ENCODE data around the gene IFT88.
"Not testable (repeated sequence)": the region's sequence is repeated elsewhere in the genome, so short reads cannot be mapped to it uniquely, and the experiment has no call there.

The IFT88 gene

DNA sequence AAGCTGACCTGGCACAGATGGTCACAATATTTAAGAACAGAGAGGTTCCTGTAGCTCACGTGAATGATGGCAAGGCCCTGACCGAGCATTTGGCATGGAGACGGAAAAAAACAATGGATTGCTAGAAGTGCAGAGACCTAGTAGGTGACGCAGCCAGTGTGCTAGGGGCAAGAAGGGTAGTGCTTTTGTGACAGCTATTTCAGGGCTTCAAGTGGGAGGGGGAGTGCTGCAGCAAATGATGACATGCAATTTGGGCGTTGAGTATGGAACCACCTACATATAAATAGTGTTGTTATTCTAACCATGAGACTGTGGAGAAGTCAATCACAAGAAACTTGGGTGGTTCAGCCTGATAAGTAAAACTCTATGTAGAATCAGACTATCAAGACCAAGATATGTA is 70.9 kb downstream of the IFT88 start:
- no peak for DNase-seq

- no peak for DNase-seq
Measured at GRCh38 chr13:20647758-20648157, 80.8 kb downstream of the IFT88 start.

GRCh38 chr13:20652946-20653345 is 86.0 kb downstream of the IFT88 start:
- no peak for DNase-seq

DNA sequence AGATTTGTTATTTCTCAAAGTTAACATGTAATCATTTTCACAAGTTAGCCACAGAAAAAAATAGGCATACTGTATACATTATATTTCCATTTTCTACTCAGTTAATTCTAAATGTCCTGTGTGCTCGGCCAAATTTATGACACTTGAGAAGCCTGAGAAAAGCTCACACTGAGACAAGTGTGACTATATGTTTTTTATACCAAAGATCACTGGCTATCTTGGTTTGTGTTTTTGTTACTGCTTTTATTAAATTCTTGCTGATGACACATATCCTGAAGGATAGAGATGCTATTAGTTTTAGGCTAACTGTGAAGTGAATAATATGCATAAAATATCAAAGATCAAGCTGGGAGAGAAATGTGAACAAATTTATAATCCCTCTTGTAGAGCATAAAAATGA is 87.2 kb downstream of the IFT88 start:
- DNase-seq = no peak

- DNase-seq = no peak
Measured at GRCh38 chr13:20658451-20659040, 91.6 kb downstream of the IFT88 start.

- no peak for DNase-seq
Measured at GRCh38 chr13:20664351-20664750, 97.4 kb downstream of the IFT88 start.

DNA sequence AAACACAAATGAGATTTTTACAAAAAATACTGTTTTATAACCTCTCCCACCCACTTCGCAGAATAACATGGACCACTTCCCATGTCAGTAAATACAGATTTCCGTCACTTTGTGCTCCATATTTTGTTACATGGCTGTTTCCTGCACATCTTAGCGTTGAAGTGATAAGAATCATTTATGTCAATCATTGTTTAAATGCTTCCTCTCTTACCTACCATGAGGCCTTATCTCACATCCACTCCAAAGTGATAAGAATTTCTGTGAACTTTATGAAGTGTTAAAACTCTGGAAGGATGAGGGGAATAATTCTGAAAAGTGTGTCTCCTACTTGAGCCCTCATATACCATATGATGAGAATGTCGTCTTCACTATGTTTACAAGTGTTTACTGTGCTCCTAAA is 100.0 kb downstream of the IFT88 start:
- no peak for DNase-seq

GRCh38 chr13:20667857-20668437 is 101.0 kb downstream of the IFT88 start:
- DNase-seq = no peak

DNA sequence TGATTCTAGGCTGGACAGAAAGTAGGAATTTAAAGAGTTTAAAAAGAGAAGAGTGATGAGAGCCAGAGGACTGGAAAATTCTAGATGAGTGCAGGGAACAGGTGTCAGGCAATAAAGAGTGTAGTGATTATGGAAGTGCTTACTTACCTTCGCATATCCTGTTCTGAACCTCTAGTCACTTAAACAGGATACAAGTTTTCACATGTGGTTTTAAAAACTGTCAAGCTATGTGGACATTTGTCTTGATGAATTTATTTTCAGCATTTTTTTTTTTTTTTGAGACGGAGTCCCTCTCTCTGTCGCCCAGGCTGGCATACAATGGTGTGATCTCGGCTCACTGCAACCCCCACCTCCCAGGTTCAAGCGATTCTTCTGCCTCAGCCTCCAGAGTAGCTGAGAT is 102.2 kb downstream of the IFT88 start:
- DNase-seq = no peak

GRCh38 chr13:20671789-20672188 is 104.8 kb downstream of the IFT88 start:
- no peak for DNase-seq

DNA sequence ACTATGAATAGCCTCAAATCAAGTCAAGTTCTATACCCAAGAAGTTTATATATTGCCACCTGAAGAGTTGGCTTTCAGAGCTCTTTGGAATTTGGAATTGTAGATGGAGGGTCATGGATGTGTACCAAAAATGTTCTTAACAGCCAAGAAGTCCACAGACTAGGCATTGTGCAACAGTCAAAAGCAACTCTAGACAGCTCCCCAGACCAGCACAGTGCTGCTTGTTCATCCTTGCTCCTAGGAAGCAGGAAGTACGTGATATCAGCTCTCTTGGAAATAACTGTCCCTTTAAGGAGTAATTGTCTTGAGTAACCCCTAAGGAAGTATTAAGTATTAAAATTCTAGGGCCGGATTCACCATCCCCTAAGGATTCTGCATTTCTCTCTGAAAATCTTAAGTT is 105.8 kb downstream of the IFT88 start:
- DNase-seq = no peak

- no peak for DNase-seq
Measured at GRCh38 chr13:20673715-20674114, 106.8 kb downstream of the IFT88 start.

DNA sequence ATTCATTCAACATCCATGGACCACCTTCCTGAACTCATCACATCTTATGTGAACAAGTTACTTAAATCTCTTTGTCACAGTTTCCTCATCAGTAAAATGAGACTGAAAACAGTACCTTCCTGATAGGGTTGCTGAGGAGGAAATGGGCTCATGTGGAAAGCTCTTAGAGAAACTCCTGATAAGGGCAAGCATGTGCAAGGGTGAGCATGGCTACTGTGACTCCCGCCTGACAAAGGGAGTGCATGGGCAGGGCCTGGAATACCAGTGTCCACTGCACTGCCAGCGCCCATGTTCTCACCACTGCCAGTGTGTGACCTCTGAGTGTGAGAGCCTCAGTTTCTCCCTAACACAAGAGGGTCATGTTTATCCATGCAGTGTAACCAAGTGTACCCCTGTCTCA is 109.3 kb downstream of the IFT88 start:
- no peak for DNase-seq

GRCh38 chr13:20678606-20679005 is 111.6 kb downstream of the IFT88 start:
- DNase-seq = not testable (repeated sequence)

- no peak for DNase-seq
Measured at GRCh38 chr13:20679879-20680278, 112.9 kb downstream of the IFT88 start.

GRCh38 chr13:20680416-20681080 is 113.6 kb downstream of the IFT88 start:
- DNase-seq = no peak

- not testable (repeated sequence) for DNase-seq
Measured at GRCh38 chr13:20681481-20681880, 114.5 kb downstream of the IFT88 start.

DNA sequence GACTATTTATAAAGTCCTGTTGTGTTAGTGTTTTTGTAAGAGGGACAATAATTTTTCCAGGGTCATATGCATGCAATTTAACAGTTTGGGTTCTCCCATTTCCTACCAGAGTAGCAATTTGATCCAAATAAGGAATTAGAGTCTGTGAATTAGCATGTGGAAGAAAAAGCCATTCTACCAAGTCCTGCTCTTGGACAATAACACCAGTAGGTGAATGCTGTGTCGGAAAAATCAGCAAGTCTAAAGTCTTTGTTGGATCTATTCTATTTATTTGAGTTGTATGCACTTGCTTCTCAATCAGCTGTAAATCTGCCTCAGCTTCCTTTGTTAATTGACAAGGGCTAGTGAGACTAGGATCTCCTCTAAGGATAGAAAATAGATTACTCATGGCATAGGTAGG is 115.1 kb downstream of the IFT88 start:
- DNase-seq = no peak

GRCh38 chr13:20684041-20684440 is 117.1 kb downstream of the IFT88 start:
- DNase-seq = no peak

DNA sequence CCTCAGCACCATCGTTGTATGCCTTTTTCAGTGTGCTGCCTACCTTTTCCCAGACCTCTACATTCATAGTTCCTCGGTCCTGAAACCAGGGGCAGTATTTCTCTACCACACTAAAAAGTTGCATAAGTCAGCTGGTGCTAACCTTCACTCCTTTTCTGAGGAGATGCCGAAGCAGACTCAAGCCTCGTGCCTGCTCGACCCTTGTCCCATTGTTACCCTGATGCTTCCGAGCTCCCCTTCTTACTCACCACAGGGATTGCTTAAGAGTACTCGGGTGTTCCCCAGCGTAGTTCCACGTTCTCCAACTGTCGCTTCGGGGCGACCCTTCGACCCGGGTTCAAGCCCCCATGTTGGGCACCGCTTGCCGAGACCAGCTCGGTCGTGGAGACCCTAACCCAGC is 117.6 kb downstream of the IFT88 start:
- DNase-seq = peak; percentile 7 to 60

- DNase-seq = no peak
Measured at GRCh38 chr13:20685092-20685491, 118.1 kb downstream of the IFT88 start.

GRCh38 chr13:20686167-20686566 is 119.2 kb downstream of the IFT88 start:
- DNase-seq = no peak

GRCh38 chr13:20686863-20687579 is 120.1 kb downstream of the IFT88 start:
- DNase-seq = no peak

DNA sequence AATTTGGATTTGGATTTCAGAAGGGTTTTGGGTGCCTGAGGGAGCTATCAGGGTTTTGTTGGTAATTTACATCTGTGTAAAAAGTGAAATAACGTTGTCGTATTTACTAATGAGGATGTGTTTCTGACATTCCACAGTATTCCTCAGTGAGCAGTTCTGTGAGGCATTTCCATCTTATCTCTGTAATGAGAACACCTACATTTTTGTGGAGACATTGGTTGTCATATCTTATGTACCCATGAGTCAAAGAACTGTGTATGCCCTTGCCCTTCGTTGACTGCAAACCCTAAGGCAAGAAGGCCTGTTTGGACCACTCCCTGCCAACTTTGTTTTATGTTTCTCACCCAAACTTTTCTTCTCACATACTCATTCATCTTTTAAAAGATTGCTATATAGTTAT is 122.3 kb downstream of the IFT88 start:
- DNase-seq = no peak

Data from inflammatory macrophage (primary cell).